Thoracic aorta (tissue), 2 donors: ENCODE data around the gene SPTBN5. TPM values are rescaled to one million over a fixed set of nuclear protein-coding genes. Genes with fewer than 3 reads are reported as not detected.

ENCODE experiments used
- ATAC-seq: fragments of 150-250 bp; one replicate; pipeline ENCODE4 v1.8.0; 2017; ENCODE audit warnings: low read depth; ENCODE audit not compliant: insufficient number of reproducible peaks, low FRiP score
- DNase-seq: peaks from one replicate; pipeline ENCODE4 v3.0.0-alpha.2; 2020; ENCODE audit warnings: low spot score
- H3K27ac ChIP-seq, 2 donors: fragments of 200-600 bp; sonication (generic); 1 replicate in 1 of 2; 2 replicates in 1 of 2; pipeline ENCODE4 v1.5.1; 2016; ENCODE audit warnings: mild to moderate bottlenecking in 2 of 2, moderate library complexity in 2 of 2
- H3K27me3 ChIP-seq: fragments of 200-600 bp; sonication (generic); replicated peaks from 2 replicates; pipeline ENCODE4 v1.6.0; 2016; ENCODE audit warnings: mild to moderate bottlenecking; ENCODE audit not compliant: insufficient read depth
- H3K36me3 ChIP-seq: fragments of 200-600 bp; sonication (generic); one replicate; pipeline ENCODE4 v1.5.1; 2016
- H3K4me1 ChIP-seq, 2 donors: fragments of 200-600 bp; sonication (generic); 1 replicate in 1 of 2; 2 replicates in 1 of 2; pipeline versions ENCODE4 v1.5.1 to v1.6.0; 2016; ENCODE audit warnings: low read depth in 2 of 2, mild to moderate bottlenecking in 1 of 2; ENCODE audit not compliant: control insufficient read depth in 1 of 2
- H3K4me3 ChIP-seq: fragments of 200-600 bp; sonication (generic); 2 replicates; pipeline ENCODE4 v1.5.1; 2016; ENCODE audit warnings: mild to moderate bottlenecking
- H3K9me3 ChIP-seq: fragments of 200-600 bp; sonication (generic); 2 replicates; pipeline ENCODE4 v1.5.1; 2016
- CTCF ChIP-seq: fragments of 200-600 bp; sonication (generic); IDR thresholded peaks from one replicate; pipeline ENCODE4 v1.5.1; 2019; ENCODE audit warnings: antibody characterized with exemption
- total RNA-seq, 2 donors: library from RNA; depleted of rRNA; stranded (reverse); fragments of >200 nt; gene quantifications; one replicate each; pipeline versions ENCODE4 v1.1.0 to v1.2.3, GENCODE V29; 2016

SPTBN5 gene
- total RNA-seq, 2 donors from 2014 or later, result 1.3 to 3.9 TPM

GRCh38 chr15:41933771-41934170 lies 39.9 kb upstream of the SPTBN5 start:
- DNase-seq (no peak), ATAC-seq (no peak)
- Histone ChIP-seq H3K4me1 (peaks cover 47 to 77% of the 10 kb centered on the region in 2 donors), H3K4me3 (peak overlapping the region; percentile 30), H3K36me3 (no peaks in the 10 kb centered on the region), H3K9me3 (no peaks in the 10 kb centered on the region), H3K27me3 (no peaks in the 10 kb centered on the region), H3K27ac (peak overlapping the region; percentile 4 to 62)
- TF ChIP-seq CTCF, result no peak

GRCh38 chr15:41933326-41933725 lies 39.5 kb upstream of the SPTBN5 start:
- peaks cover 52 to 82% of the 10 kb centered on the region in 2 donors for H3K4me1 ChIP-seq
- H3K36me3 ChIP-seq, result no peaks in the 10 kb centered on the region
- H3K9me3 ChIP-seq, result no peaks in the 10 kb centered on the region
- TF ChIP-seq CTCF, result no peak
- ATAC-seq (no peak), DNase-seq (no peak)
- H3K4me3 ChIP-seq, result no peak overlapping the region
- no peaks in the 10 kb centered on the region for H3K27me3 ChIP-seq
- H3K27ac ChIP-seq, result peak overlapping the region; percentile 4 to 62

GRCh38 chr15:41932511-41933289 lies 38.8 kb upstream of the SPTBN5 start:
- H3K4me1 ChIP-seq, result peaks cover 53 to 88% of the 10 kb centered on the region in 2 donors
- DNase-seq, result no peak
- TF ChIP-seq CTCF, result no peak

GRCh38 chr15:41932101-41932500 lies 38.2 kb upstream of the SPTBN5 start:
- Histone ChIP-seq H3K36me3 (no peaks in the 10 kb centered on the region), H3K4me1 (peaks cover 56 to 91% of the 10 kb centered on the region in 2 donors), H3K4me3 (no peak overlapping the region), H3K27ac (peak overlapping the region in 1 of 2 donors; percentile 62), H3K27me3 (no peaks in the 10 kb centered on the region), H3K9me3 (no peaks in the 10 kb centered on the region)
- no peak for ATAC-seq
- no peak for DNase-seq
- TF ChIP-seq CTCF, result no peak

More at GRCh38 chr15:41932511-41933289, 38.8 kb upstream of the SPTBN5 start:
- H3K27me3 ChIP-seq, result no peaks in the 10 kb centered on the region
- peak overlapping the region; percentile 39 to 62 for H3K27ac ChIP-seq
- H3K4me3 ChIP-seq, result no peak overlapping the region
- no peaks in the 10 kb centered on the region for H3K36me3 ChIP-seq
- no peak for ATAC-seq
- no peaks in the 10 kb centered on the region for H3K9me3 ChIP-seq

DNA sequence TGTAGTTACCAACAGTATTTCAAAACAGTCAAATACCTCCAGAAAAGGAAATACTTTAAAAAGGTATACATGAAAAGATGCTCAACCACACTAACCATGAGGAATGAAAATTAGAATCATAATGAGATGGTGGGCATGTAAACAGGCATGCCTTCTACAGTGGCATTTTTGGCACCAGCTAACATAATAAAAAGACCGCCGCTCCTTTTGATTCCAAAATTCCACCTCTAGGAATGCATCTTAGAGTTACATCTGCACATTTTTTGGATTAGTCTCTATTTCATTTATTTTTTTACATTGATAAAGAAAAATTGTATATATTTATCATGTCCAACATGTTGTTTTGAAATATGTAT lies 37.0 kb upstream of the SPTBN5 start:
- Histone ChIP-seq H3K36me3 (no peaks in the 10 kb centered on the region), H3K27me3 (no peaks in the 10 kb centered on the region), H3K27ac (peak overlapping the region; percentile 72 to 85), H3K4me1 (peaks cover 67 to 96% of the 10 kb centered on the region in 2 donors), H3K9me3 (no peaks in the 10 kb centered on the region), H3K4me3 (no peak overlapping the region)
- TF ChIP-seq CTCF, result no peak
- DNase-seq (no peak), ATAC-seq (no peak)
